Fibroblast of lung (primary cell): Measurements from ENCODE around the gene FAM184A. TPM values are rescaled to one million over a fixed set of nuclear protein-coding genes. Genes with fewer than 3 reads are reported as not detected.

Experiments used
- DNase-seq, 2 donors: peaks; one replicate each; pipeline versions ENCODE4 v3.0.0 to v3.0.0-alpha.2; 2010; ENCODE audit warnings: low read depth in 2 of 2
- H2AFZ ChIP-seq: 2 replicates; pipeline ENCODE4 v1.5.1; 2012; ENCODE audit warnings: low read length, control low read depth, inconsistent platforms
- H3K27ac ChIP-seq: 2 replicates; pipeline ENCODE4 v1.5.1; 2011; ENCODE audit warnings: low read length, control low read depth; ENCODE audit not compliant: insufficient read depth
- H3K27me3 ChIP-seq: 2 replicates; pipeline ENCODE4 v1.5.1; 2011; ENCODE audit warnings: mild to moderate bottlenecking, low read length; ENCODE audit not compliant: control insufficient read depth, insufficient read depth
- H3K36me3 ChIP-seq: 2 replicates; pipeline ENCODE4 v1.5.1; 2011; ENCODE audit warnings: low read length; ENCODE audit not compliant: control insufficient read depth, insufficient read depth
- H3K4me1 ChIP-seq: 2 replicates; pipeline ENCODE4 v1.5.1; 2011; ENCODE audit warnings: low read length; ENCODE audit not compliant: control insufficient read depth, insufficient read depth; ENCODE audit errors: extremely low read depth
- H3K4me2 ChIP-seq: 2 replicates; pipeline ENCODE4 v1.5.1; 2011; ENCODE audit warnings: low read length, control low read depth; ENCODE audit not compliant: insufficient read depth; ENCODE audit errors: extremely low read depth
- H3K4me3 ChIP-seq, 4 experiments: fragments of 200-600 bp in 1 of 4; sonication (generic) in 1 of 4; replicated peaks in 1 of 4; 2 replicates each; pipeline ENCODE4 v1.5.1; 2011 to 2016; ENCODE audit warnings: low read length in 4 of 4, low read depth in 3 of 4, mild to moderate bottlenecking in 3 of 4, control low read depth in 2 of 4, inconsistent platforms in 1 of 4, mixed read lengths in 1 of 4; ENCODE audit not compliant: insufficient read depth in 1 of 4; ENCODE audit errors: control extremely low read depth in 1 of 4
- H3K79me2 ChIP-seq: 2 replicates; pipeline ENCODE4 v1.5.1; 2012; ENCODE audit warnings: mild to moderate bottlenecking, low read length, inconsistent platforms; ENCODE audit not compliant: control insufficient read depth, insufficient read depth
- H3K9ac ChIP-seq: 2 replicates; pipeline ENCODE4 v1.5.1; 2011; ENCODE audit warnings: mild to moderate bottlenecking, low read length, control low read depth; ENCODE audit not compliant: insufficient read depth
- H3K9me3 ChIP-seq: 2 replicates; pipeline ENCODE4 v1.5.1; 2012; ENCODE audit warnings: low read depth, low read length; ENCODE audit not compliant: control insufficient read depth, insufficient read depth
- H4K20me1 ChIP-seq: 2 replicates; pipeline ENCODE4 v1.5.1; 2011; ENCODE audit warnings: low read length; ENCODE audit not compliant: control insufficient read depth, insufficient read depth; ENCODE audit errors: extremely low read depth
- CTCF ChIP-seq, 2 donors: IDR thresholded peaks in 1 of 2; conservative IDR thresholded peaks in 1 of 2; 1 replicate in 1 of 2; 2 replicates in 1 of 2; pipeline ENCODE4 v1.5.1; 2011 to 2012; ENCODE audit warnings: low read length in 2 of 2, control low read depth in 1 of 2, inconsistent platforms in 1 of 2, low read depth in 1 of 2, mild to moderate bottlenecking in 1 of 2
- EZH2 ChIP-seq: IDR thresholded peaks from 2 replicates; pipeline ENCODE4 v1.5.1; 2012; ENCODE audit warnings: low read length, control low read depth, mild to moderate bottlenecking; ENCODE audit errors: missing control alignments
- polyA plus RNA-seq, 2 donors: library from polyadenylated mRNA; depleted of rRNA in 1 of 2; stranded (reverse) in 1 of 2; unstranded in 1 of 2; fragments of >200 nt; gene quantifications; 2 replicates each; pipeline ENCODE4 v1.2.1, GENCODE V29; 2011 to 2012; ENCODE audit warnings: missing spikeins in 1 of 2
- total RNA-seq: library from RNA; depleted of rRNA; stranded (reverse); fragments of >200 nt; gene quantifications from 2 replicates; pipeline ENCODE4 v1.2.1, GENCODE V29; 2014

FAM184A gene
- total and polyA plus RNA-seq, 2 donors (not counting 1 experiment from before 2014, with no cell fraction given): 0.09 to 1.7 TPM

GRCh38 chr6:118935331-118935668 lies 143.2 kb downstream of the FAM184A start:
- Histone ChIP-seq H3K36me3 (no peaks in the 10 kb centered on the region), H4K20me1 (no peaks in the 10 kb centered on the region), H3K4me3 (peak overlapping the region; percentile 82 to 93 (median 88)), H3K79me2 (no peaks in the 10 kb centered on the region), H3K27me3 (no peaks in the 10 kb centered on the region), H3K9me3 (no peaks in the 10 kb centered on the region), H3K4me2 (peak overlapping the region; percentile 44), H3K9ac (peak overlapping the region; percentile 68), H3K4me1 (no peaks in the 10 kb centered on the region), H2AFZ (peak overlapping the region; percentile 74), H3K27ac (peak overlapping the region; percentile 86)
- no peak for TF ChIP-seq CTCF (conservative IDR thresholded peaks at IDR 0.05 in 1 of 2, IDR thresholded peaks at IDR 0.05 in 1 of 2; ENCODE audit: low read depth in 1 of 2, low read length in 2 of 2)
- TF ChIP-seq EZH2: no peak
- no peak for DNase-seq

GRCh38 chr6:118934461-118935330 lies 143.8 kb downstream of the FAM184A start, which contains the start of gene MCM9:
Gene MCM9, minus strand, starts transcription at chr6:118935159. Its CDS starts 3,436 bp downstream, at chr6:118931723.
- no peaks in the 10 kb centered on the region for H3K79me2 ChIP-seq
- H3K4me3 ChIP-seq: peak within 1 kb of the TSS; percentile 85 to 93 (median 88)
- H3K9me3 ChIP-seq: no peaks in the 10 kb centered on the region
- no peak for TF ChIP-seq EZH2
- no peak for TF ChIP-seq CTCF (conservative IDR thresholded peaks at IDR 0.05 in 1 of 2, IDR thresholded peaks at IDR 0.05 in 1 of 2; ENCODE audit: low read depth in 1 of 2, low read length in 2 of 2)
- H2AFZ ChIP-seq: peak within 1 kb of the TSS; percentile 98
- peak within 1 kb of the TSS; percentile 86 for H3K27ac ChIP-seq
- no peaks in the 10 kb centered on the region for H3K36me3 ChIP-seq
- H3K9ac ChIP-seq: peak within 1 kb of the TSS; percentile 68
- H4K20me1 ChIP-seq: no peaks in the 10 kb centered on the region
- H3K27me3 ChIP-seq: no peaks in the 10 kb centered on the region
- H3K4me1 ChIP-seq: no peaks in the 10 kb centered on the region
- DNase-seq: peak; percentile 84 to 85
- H3K4me2 ChIP-seq: peak within 1 kb of the TSS; percentile 80

GRCh38 chr6:118933855-118934460 lies 144.5 kb downstream of the FAM184A start:
- no peak for DNase-seq
- Histone ChIP-seq H4K20me1 (no peaks in the 10 kb centered on the region), H3K27me3 (no peaks in the 10 kb centered on the region), H3K36me3 (no peaks in the 10 kb centered on the region), H3K27ac (no peak overlapping the region), H3K4me1 (no peaks in the 10 kb centered on the region), H3K9me3 (no peaks in the 10 kb centered on the region), H2AFZ (no peak overlapping the region), H3K4me2 (peak overlapping the region; percentile 80), H3K4me3 (peak overlapping the region; percentile 54 to 90 (median 70)), H3K9ac (no peak overlapping the region), H3K79me2 (no peaks in the 10 kb centered on the region)
- no peak for TF ChIP-seq CTCF (conservative IDR thresholded peaks at IDR 0.05 in 1 of 2, IDR thresholded peaks at IDR 0.05 in 1 of 2; ENCODE audit: low read depth in 1 of 2, low read length in 2 of 2)
- no peak for TF ChIP-seq EZH2
